Measurements from ENCODE around the gene GSTO2. TPM values are rescaled to one million over a fixed set of nuclear protein-coding genes. Genes with fewer than 3 reads are reported as not detected.
A peak's percentile ranks its signal among the peaks of the same experiment; 100 is the strongest.

GSTO2 gene
- total RNA-seq, 4 donors from 2014 or later = 19.9 to 29.8 (median 22.6) TPM

GRCh38 chr10:104321725-104322415 is 52.9 kb downstream of the GSTO2 start:
- intact Hi-C loops (cut with DNase I; ENCODE audit: low total_unique reads) = no loop called here

GRCh38 chr10:104322416-104322782 is 53.4 kb downstream of the GSTO2 start:
- H3K4me3 ChIP-seq (ENCODE audit: low read depth, poor library complexity, severe bottlenecking) = no peak overlapping the region
- peak; percentile 79 to 92 for DNase-seq (ENCODE audit: low spot score in 2 of 2)
- TF ChIP-seq, protein P1, sequence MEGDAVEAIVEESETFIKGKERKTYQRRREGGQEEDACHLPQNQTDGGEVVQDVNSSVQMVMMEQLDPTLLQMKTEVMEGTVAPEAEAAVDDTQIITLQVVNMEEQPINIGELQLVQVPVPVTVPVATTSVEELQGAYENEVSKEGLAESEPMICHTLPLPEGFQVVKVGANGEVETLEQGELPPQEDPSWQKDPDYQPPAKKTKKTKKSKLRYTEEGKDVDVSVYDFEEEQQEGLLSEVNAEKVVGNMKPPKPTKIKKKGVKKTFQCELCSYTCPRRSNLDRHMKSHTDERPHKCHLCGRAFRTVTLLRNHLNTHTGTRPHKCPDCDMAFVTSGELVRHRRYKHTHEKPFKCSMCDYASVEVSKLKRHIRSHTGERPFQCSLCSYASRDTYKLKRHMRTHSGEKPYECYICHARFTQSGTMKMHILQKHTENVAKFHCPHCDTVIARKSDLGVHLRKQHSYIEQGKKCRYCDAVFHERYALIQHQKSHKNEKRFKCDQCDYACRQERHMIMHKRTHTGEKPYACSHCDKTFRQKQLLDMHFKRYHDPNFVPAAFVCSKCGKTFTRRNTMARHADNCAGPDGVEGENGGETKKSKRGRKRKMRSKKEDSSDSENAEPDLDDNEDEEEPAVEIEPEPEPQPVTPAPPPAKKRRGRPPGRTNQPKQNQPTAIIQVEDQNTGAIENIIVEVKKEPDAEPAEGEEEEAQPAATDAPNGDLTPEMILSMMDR (IDR thresholded peaks at IDR 0.05) = no peak
- no peak for TF ChIP-seq POLR2A (IDR thresholded peaks at IDR 0.05)
- intact Hi-C loops (cut with DNase I; ENCODE audit: low total_unique reads) = no loop called here
- 34 to 46% methylated on average over 7 of the region's 7 CpGs for WGBS, 2 donors

More at GRCh38 chr10:104321725-104322415, 52.9 kb downstream of the GSTO2 start:
- no peak overlapping the region for H3K4me3 ChIP-seq (ENCODE audit: low read depth, poor library complexity, severe bottlenecking)
- 43 to 44% methylated on average over 8 of the region's 8 CpGs for WGBS, 2 donors
- peak in 1 of 2 donors; percentile 85 for DNase-seq (ENCODE audit: low spot score in 2 of 2)
- TF ChIP-seq POLR2A (IDR thresholded peaks at IDR 0.05) = no peak
- TF ChIP-seq, protein P1 (IDR thresholded peaks at IDR 0.05) = no peak

- no peak for DNase-seq (ENCODE audit: low spot score in 2 of 2)
- TF ChIP-seq, protein P1 (IDR thresholded peaks at IDR 0.05) = no peak
- no peak for TF ChIP-seq POLR2A (IDR thresholded peaks at IDR 0.05)
- H3K4me3 ChIP-seq (ENCODE audit: low read depth, poor library complexity, severe bottlenecking) = no peak overlapping the region
- 44 to 63% methylated on average over 1 of the region's 1 CpG for WGBS, 2 donors
- intact Hi-C loops (cut with DNase I; ENCODE audit: low total_unique reads) = no loop called here
Measured at GRCh38 chr10:104323085-104323484, 54.1 kb downstream of the GSTO2 start.

GRCh38 chr10:104323760-104324201 is 54.8 kb downstream of the GSTO2 start:
- H3K4me3 ChIP-seq (ENCODE audit: low read depth, poor library complexity, severe bottlenecking) = no peak overlapping the region
- WGBS, 2 donors = 76 to 84% methylated on average over 4 of the region's 4 CpGs
- intact Hi-C loops (cut with DNase I; ENCODE audit: low total_unique reads) = no loop called here
- TF ChIP-seq POLR2A (IDR thresholded peaks at IDR 0.05) = no peak
- TF ChIP-seq, protein P1 (IDR thresholded peaks at IDR 0.05) = no peak
- DNase-seq (ENCODE audit: low spot score in 2 of 2) = no peak

- 82 to 89% methylated on average over 9 of the region's 9 CpGs for WGBS, 2 donors
- intact Hi-C loops (cut with DNase I; ENCODE audit: low total_unique reads) = no loop called here
- no peak for DNase-seq (ENCODE audit: low spot score in 2 of 2)
- TF ChIP-seq POLR2A (IDR thresholded peaks at IDR 0.05) = no peak
- TF ChIP-seq, protein P1 (IDR thresholded peaks at IDR 0.05) = no peak
- no peak overlapping the region for H3K4me3 ChIP-seq (ENCODE audit: low read depth, poor library complexity, severe bottlenecking)
Measured at GRCh38 chr10:104324221-104324686, 55.3 kb downstream of the GSTO2 start.

All from lower leg skin (tissue), 4 donors.